ENCODE data around the gene SIL1.

DNA sequence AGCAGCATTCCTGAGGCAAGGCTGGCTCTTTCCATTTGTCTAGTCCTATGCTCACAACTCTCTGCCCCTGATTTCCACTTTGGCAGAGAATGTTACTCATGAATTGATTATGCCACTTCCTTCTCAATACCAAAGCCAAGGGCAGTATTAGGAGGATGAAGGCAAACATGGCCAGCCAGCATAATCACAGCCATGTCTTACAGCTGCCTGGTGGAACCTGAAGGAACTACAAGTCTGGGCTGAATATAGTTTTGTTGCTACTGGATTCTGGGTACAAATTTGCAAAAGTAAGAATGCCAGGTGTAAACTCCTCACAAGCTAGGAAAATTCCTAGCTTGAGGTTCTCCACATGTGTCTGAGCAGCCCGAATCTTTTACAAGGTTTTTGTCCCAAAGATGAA lies 4.2 kb downstream of the SIL1 start:
- TF ChIP-seq EZH2phosphoT487 (IDR thresholded peaks at IDR 0.05; ENCODE audit: insufficient read depth, low read depth) (no peak), EZH2 (IDR thresholded peaks at IDR 0.05; ENCODE audit: insufficient read depth, poor library complexity, severe bottlenecking) (no peak)
